ENCODE data around the gene CELSR3.

The CELSR3 gene

DNA sequence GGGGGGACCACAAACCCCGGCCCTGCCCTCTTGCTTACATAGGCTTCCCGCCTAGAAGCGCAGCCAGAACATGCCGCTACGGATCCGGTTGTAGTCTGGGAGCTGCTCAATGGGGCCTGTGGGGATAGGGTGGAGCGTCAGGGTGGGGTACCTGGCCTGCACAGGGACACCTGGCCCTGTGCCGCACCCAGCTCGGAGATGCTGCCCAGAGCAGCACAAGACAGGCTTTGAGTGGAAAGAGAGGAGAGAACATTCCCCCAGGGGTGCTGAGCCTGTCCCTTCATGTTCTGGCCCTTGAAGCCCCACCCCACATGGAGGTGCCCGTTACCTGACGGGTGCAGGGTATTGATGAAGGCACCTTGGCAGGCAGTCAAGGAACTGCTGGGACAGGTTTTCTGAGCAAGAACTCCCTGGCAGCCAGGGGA is 63.6 kb downstream of the CELSR3 start:
- DNase-seq (ENCODE audit: low spot score): no peak
- Mint-ChIP-seq H3K4me1 (ENCODE audit: low read depth) (no peaks in the 10 kb centered on the region), H3K9me3 (no peaks in the 10 kb centered on the region), H3K27ac (no peak overlapping the region), H3K27me3 (ENCODE audit: low read depth) (peaks cover 11% of the 10 kb centered on the region), H3K4me3 (no peak overlapping the region), H3K36me3 (ENCODE audit: low read depth) (peaks cover 25% of the 10 kb centered on the region)

DNA sequence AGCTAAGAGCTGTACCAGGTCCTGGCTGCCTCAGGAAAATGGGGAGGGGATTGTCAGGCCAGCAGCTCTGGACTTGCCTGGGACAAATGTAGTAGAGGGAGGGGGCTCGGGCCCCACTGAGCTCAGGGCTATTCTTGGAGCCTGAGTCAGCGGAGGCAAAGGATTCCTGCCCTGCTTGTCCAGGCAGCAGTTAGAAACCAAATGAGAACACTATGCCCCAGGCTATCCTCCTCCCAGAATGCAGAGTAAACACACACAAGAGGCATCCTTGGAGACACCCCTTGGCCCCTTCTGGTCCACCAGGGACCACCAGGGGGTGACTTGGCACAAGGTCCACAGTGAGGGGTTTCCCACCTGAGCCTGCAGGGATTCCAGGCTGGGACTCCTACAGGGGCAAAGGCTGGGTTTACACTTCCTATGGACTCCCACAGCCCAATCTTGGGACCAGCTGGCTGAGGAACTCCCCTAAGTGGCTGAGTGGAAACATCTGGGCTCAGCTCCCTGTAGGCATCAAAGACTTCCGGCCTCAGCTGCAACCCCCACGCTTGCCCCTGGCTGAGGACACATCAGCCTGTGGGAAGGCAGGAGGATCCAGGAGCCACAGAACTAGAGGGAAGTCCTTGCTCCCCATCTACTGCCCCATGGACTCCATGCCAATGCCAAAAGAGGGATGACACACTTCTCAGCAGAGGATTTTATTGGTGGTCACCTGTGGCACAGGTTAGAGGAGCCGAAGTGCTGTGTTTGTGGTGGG is 64.2 kb downstream of the CELSR3 start:
- no peaks in the 10 kb centered on the region for H3K4me1 Mint-ChIP-seq (ENCODE audit: low read depth)
- H3K27ac Mint-ChIP-seq: no peak overlapping the region
- no peak overlapping the region for H3K4me3 Mint-ChIP-seq
- no peaks in the 10 kb centered on the region for H3K9me3 Mint-ChIP-seq
- H3K27me3 Mint-ChIP-seq (ENCODE audit: low read depth): peaks cover 13% of the 10 kb centered on the region
- peaks cover 20% of the 10 kb centered on the region for H3K36me3 Mint-ChIP-seq (ENCODE audit: low read depth)
- no peak for DNase-seq (ENCODE audit: low spot score)

DNA sequence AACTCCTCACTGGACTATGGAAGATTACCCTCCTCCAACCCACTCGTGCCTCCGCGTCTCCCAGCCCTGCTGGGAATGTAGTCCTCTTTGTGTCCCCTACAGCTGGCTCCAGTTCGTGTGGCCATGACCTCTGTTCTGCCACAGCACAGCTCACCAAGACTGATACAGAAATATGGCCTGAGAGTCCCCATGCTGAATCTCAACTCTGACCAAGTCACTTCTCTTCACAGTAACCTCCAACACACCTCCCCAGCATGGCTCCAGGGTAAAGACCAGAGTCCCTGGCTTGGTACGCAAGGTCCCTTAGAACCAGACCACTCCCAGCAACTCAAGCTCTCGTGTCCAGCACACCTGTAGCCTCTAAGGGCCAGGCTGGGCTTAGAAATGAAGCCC is 65.3 kb downstream of the CELSR3 start:
- H3K27ac Mint-ChIP-seq: no peak overlapping the region
- H3K27me3 Mint-ChIP-seq (ENCODE audit: low read depth): peaks cover 13% of the 10 kb centered on the region
- H3K9me3 Mint-ChIP-seq: no peaks in the 10 kb centered on the region

DNA sequence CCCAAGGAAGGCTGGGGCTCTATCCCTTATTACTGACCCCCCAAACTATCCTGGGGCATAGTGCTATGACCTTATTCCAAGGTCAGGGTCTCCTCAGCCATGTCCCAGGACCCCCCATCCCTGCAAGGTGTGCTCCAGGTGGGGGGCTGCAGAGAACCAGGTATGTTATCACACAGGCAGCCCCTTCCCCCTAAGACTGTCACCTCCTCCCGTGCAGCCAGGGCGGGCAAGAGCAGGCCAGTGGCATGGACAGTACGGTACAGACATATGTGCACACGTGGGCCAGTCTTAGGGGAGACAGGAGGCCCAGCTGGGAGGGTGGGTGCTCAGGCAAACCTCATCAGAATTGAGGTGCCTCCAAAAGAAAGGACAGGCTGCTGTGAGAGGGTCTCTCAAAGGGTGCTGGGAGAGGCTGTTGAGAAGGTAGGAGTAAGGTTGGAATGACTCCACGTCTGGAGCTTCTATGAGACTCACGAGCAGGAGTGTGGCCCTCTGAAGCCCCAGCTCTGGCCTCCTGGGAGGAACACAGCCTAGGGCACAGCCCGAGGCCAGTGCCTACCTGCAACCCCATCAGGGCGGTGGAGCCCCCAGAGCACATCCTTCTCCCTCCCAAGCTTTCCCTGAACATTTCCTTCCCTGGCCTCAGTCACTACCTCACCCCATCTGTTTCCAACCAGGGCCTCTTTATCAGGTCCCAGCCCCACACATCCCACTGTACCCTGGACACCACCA is 65.8 kb downstream of the CELSR3 start:
- DNase-seq (ENCODE audit: low spot score): no peak
- H3K36me3 Mint-ChIP-seq (ENCODE audit: low read depth): peaks cover 11% of the 10 kb centered on the region
- H3K27ac Mint-ChIP-seq: no peak overlapping the region
- peaks cover 13% of the 10 kb centered on the region for H3K27me3 Mint-ChIP-seq (ENCODE audit: low read depth)
- H3K9me3 Mint-ChIP-seq: no peaks in the 10 kb centered on the region
- H3K4me1 Mint-ChIP-seq (ENCODE audit: low read depth): no peaks in the 10 kb centered on the region
- no peak overlapping the region for H3K4me3 Mint-ChIP-seq

More for the DNA sequence above, 65.3 kb downstream of the CELSR3 start:
- H3K4me3 Mint-ChIP-seq: no peak overlapping the region
- DNase-seq (ENCODE audit: low spot score): no peak
- H3K4me1 Mint-ChIP-seq (ENCODE audit: low read depth): no peaks in the 10 kb centered on the region
- peaks cover 14% of the 10 kb centered on the region for H3K36me3 Mint-ChIP-seq (ENCODE audit: low read depth)

DNA sequence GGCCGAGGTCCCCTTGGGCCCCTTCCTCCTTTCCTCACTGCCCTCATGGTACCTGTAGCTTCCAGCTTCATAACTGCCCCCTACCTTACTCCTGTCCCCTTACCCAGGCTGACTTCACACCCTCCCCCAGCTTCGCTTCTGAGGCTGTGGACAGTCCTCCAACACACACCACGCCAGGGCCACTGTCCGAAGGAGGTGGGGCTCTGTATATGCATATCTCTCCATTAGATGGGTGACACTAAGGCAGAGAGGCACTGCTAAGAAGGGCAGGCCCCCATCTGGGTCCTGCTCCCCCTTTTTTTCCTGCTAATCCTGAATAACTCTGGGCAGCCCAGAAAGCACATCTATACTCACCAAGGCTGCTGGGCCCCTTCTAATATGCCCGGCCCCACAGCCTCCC is 66.5 kb downstream of the CELSR3 start:
- H3K27ac Mint-ChIP-seq: no peak overlapping the region
- no peak overlapping the region for H3K4me3 Mint-ChIP-seq
- no peak for DNase-seq (ENCODE audit: low spot score)
- no peaks in the 10 kb centered on the region for H3K9me3 Mint-ChIP-seq
- H3K4me1 Mint-ChIP-seq (ENCODE audit: low read depth): no peaks in the 10 kb centered on the region
- H3K27me3 Mint-ChIP-seq (ENCODE audit: low read depth): peaks cover 13% of the 10 kb centered on the region
- H3K36me3 Mint-ChIP-seq (ENCODE audit: low read depth): peaks cover 9% of the 10 kb centered on the region

GRCh38 chr3:48595526-48596121 is 67.1 kb downstream of the CELSR3 start:
- Mint-ChIP-seq H3K27me3 (ENCODE audit: low read depth) (peaks cover 13% of the 10 kb centered on the region), H3K27ac (no peak overlapping the region), H3K4me1 (ENCODE audit: low read depth) (no peaks in the 10 kb centered on the region), H3K9me3 (no peaks in the 10 kb centered on the region), H3K4me3 (no peak overlapping the region), H3K36me3 (ENCODE audit: low read depth) (peaks cover 6% of the 10 kb centered on the region)
- DNase-seq (ENCODE audit: low spot score): no peak

DNA sequence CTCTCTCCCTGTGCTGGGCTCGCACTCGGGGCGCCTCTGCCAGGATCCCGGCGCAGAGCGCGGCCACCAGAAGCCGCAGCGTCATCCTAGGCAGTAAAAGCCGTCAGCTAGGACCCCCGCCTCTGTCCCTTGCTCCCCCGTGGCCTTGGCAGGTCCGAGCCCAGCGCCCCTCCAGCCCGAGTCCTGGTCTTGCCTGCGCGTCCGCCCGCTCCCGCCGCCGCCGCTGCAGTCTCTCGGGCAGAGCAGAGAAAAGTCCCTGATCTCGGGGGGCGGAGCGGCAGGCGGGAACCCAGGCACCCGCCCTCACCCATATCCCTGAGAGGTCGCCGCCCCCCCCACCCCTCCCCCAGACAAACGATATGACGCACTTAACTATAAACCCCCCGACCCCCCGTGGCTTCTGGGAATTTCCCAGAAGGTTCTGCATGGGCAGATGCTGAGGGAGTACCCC is 67.6 kb downstream of the CELSR3 start, which contains the start of gene COL7A1:
COL7A1 (minus strand) TSS at position 255 of the 451 bp plus-strand sequence; CDS start at position 85, 170 bp downstream.
- Mint-ChIP-seq H3K4me3 (no peak within 1 kb of the TSS), H3K27ac (no peak within 1 kb of the TSS), H3K9me3 (no peaks in the 10 kb centered on the region), H3K27me3 (ENCODE audit: low read depth) (peaks cover 13% of the 10 kb centered on the region), H3K36me3 (ENCODE audit: low read depth) (peaks cover under 1% of the 10 kb centered on the region), H3K4me1 (ENCODE audit: low read depth) (no peaks in the 10 kb centered on the region)
- no peak for DNase-seq (ENCODE audit: low spot score)

DNA sequence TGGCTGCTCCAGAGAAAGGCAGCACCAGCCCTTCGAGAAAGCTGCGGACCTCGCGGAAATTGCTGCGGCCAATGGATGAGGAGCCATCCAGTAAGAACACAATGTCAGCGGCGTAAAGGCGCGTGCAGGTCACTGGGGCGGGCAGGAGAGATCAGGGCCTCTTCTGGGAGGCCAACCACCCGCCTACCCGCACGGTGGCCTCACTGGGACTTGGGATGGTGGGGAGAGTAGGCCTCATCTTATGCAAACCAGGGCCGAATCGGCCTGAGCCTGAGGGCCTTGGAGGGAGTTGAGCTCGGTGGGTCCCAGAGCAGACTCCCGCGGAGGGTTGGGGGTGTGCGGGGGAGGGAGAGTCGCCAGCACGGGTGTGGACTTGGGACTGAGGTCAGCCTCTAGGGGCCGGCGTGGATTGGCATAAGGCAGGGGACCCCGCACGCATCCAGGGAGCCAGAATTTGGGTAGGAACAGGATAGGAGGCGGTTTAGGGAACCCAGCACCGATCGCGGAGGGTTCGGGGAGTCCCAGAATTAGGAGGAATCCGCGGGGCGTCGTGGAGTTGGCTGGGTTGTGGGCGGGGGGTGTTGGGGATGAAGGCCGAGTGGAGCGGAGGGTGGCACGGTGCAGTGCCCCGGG is 68.2 kb downstream of the CELSR3 start:
- Mint-ChIP-seq H3K27me3 (ENCODE audit: low read depth) (peaks cover 17% of the 10 kb centered on the region), H3K36me3 (ENCODE audit: low read depth) (no peaks in the 10 kb centered on the region), H3K9me3 (no peaks in the 10 kb centered on the region), H3K27ac (no peak overlapping the region), H3K4me1 (ENCODE audit: low read depth) (no peaks in the 10 kb centered on the region), H3K4me3 (no peak overlapping the region)
- no peak for DNase-seq (ENCODE audit: low spot score)

GRCh38 chr3:48593337-48593736 is 69.3 kb downstream of the CELSR3 start:
- H3K4me1 Mint-ChIP-seq (ENCODE audit: low read depth): no peaks in the 10 kb centered on the region
- peaks cover 22% of the 10 kb centered on the region for H3K27me3 Mint-ChIP-seq (ENCODE audit: low read depth)
- no peaks in the 10 kb centered on the region for H3K36me3 Mint-ChIP-seq (ENCODE audit: low read depth)
- no peak for DNase-seq (ENCODE audit: low spot score)
- H3K9me3 Mint-ChIP-seq: no peaks in the 10 kb centered on the region
- H3K4me3 Mint-ChIP-seq: no peak overlapping the region
- no peak overlapping the region for H3K27ac Mint-ChIP-seq

GRCh38 chr3:48592519-48593087 is 70.1 kb downstream of the CELSR3 start:
- H3K27me3 Mint-ChIP-seq (ENCODE audit: low read depth): peaks cover 22% of the 10 kb centered on the region

DNA sequence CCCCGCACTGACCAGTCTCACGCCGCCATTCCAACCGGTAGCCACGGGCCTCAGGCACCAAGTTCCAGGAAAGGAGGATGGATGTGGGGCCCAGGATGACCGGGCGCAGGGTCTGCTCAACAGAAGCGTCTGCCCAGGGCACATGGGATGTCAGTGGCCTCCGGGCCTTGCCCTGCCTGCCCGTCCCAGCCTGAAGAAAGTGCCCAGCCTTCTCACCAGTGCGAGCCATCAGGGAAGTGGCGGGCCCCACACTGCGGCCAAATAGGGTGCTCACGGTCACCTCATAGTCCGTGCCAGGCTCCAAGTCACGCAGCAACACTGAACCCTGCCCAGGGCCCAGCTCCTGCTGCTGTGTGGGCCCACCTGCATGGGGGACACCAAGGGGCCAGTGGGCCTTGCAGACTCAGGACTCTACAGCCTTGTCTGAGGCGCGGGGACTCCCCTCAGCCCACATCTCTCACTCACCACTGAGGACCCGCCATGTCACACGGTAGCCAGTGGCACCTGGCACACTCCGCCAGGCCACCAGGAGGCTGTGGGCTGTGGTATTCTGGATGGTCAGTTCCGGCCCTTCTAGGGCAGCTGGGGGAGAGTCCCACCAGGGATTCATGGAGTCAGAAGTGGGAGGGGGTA is 70.7 kb downstream of the CELSR3 start:
- Mint-ChIP-seq H3K4me1 (ENCODE audit: low read depth) (no peaks in the 10 kb centered on the region), H3K9me3 (no peaks in the 10 kb centered on the region), H3K4me3 (no peak overlapping the region), H3K27ac (no peak overlapping the region), H3K27me3 (ENCODE audit: low read depth) (peaks cover 22% of the 10 kb centered on the region), H3K36me3 (ENCODE audit: low read depth) (no peaks in the 10 kb centered on the region)
- DNase-seq (ENCODE audit: low spot score): no peak

More at GRCh38 chr3:48592519-48593087, 70.1 kb downstream of the CELSR3 start:
- Mint-ChIP-seq H3K4me3 (no peak overlapping the region), H3K9me3 (no peaks in the 10 kb centered on the region), H3K4me1 (ENCODE audit: low read depth) (no peaks in the 10 kb centered on the region), H3K27ac (no peak overlapping the region), H3K36me3 (ENCODE audit: low read depth) (no peaks in the 10 kb centered on the region)
- DNase-seq (ENCODE audit: low spot score): no peak

DNA sequence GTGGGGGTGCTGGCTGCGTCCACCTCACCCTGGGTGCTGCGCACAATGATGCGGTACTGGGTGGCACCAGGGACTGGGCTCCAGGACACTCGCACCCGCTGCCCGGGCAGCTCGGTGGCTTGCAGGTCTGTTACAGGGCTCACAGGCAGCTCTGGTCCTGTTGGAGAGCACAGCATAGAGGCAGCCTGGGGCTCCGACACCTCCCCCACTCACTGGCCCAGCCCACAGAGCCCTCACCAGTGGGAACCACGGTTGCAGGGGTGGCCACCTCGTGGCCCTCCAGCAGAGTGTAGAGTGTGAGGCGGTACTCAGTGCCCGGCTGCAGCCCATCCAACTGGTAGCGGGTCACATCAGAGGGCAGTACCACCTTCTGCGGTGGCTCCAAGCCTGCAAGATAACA is 71.2 kb downstream of the CELSR3 start:
- Mint-ChIP-seq H3K4me3 (no peak overlapping the region), H3K4me1 (ENCODE audit: low read depth) (no peaks in the 10 kb centered on the region), H3K27ac (no peak overlapping the region), H3K9me3 (no peaks in the 10 kb centered on the region), H3K27me3 (ENCODE audit: low read depth) (peaks cover 22% of the 10 kb centered on the region), H3K36me3 (ENCODE audit: low read depth) (no peaks in the 10 kb centered on the region)
- DNase-seq (ENCODE audit: low spot score): no peak

GRCh38 chr3:48588230-48588629 is 74.5 kb downstream of the CELSR3 start:
- H3K27ac Mint-ChIP-seq: no peak overlapping the region
- DNase-seq (ENCODE audit: low spot score): no peak
- no peaks in the 10 kb centered on the region for H3K9me3 Mint-ChIP-seq
- no peaks in the 10 kb centered on the region for H3K4me1 Mint-ChIP-seq (ENCODE audit: low read depth)
- no peak overlapping the region for H3K4me3 Mint-ChIP-seq
- peaks cover 9% of the 10 kb centered on the region for H3K27me3 Mint-ChIP-seq (ENCODE audit: low read depth)
- no peaks in the 10 kb centered on the region for H3K36me3 Mint-ChIP-seq (ENCODE audit: low read depth)

Data from T-helper 2 cell treated with Interferon-gamma antibody and Interleukin-4, amounts not matched to agents 5 μg/mL and 100 μg/mL, for 36 hours (primary cell).